Brain microvascular endothelial cell (primary cell): Measurements from ENCODE around the gene HTR2C.
A peak's percentile ranks its signal among the peaks of the same experiment; 100 is the strongest.

Source experiments
- DNase-seq: peaks from one replicate; pipeline ENCODE4 v3.0.0-alpha.2; 2020
- H3K27ac ChIP-seq: fragments of 250-450 bp; sonication (Bioruptor Pico); 2 replicates; pipeline ENCODE4 v1.5.1; 2020; ENCODE audit warnings: mild to moderate bottlenecking, moderate library complexity
- H3K27me3 ChIP-seq: fragments of 250-450 bp; sonication (Bioruptor Pico); replicated peaks from 2 replicates; pipeline ENCODE4 v1.5.1; 2020; ENCODE audit warnings: mild to moderate bottlenecking
- H3K36me3 ChIP-seq: fragments of 250-450 bp; sonication (Bioruptor Pico); replicated peaks from 2 replicates; pipeline ENCODE4 v1.5.1; 2020; ENCODE audit warnings: mild to moderate bottlenecking
- H3K4me3 ChIP-seq: 2 replicates; pipeline ENCODE4 v1.5.1; 2011; ENCODE audit warnings: low read depth, mild to moderate bottlenecking, control low read depth, low read length, moderate library complexity
- in situ Hi-C: cut with HindIII; loops from 2 replicates; pipeline ENCODE4 v1.10.0; 2017; ENCODE audit warnings: low sequenced_read_pairs, low pct_ligation_motif_present
- TF ChIP-seq, protein P1 (sequence below): IDR thresholded peaks from 2 replicates; pipeline ENCODE4 v1.5.1; 2011; ENCODE audit warnings: low read depth, mild to moderate bottlenecking, moderate library complexity, low read length, control low read depth, inconsistent platforms; ENCODE audit errors: missing control alignments

HTR2C gene

DNA sequence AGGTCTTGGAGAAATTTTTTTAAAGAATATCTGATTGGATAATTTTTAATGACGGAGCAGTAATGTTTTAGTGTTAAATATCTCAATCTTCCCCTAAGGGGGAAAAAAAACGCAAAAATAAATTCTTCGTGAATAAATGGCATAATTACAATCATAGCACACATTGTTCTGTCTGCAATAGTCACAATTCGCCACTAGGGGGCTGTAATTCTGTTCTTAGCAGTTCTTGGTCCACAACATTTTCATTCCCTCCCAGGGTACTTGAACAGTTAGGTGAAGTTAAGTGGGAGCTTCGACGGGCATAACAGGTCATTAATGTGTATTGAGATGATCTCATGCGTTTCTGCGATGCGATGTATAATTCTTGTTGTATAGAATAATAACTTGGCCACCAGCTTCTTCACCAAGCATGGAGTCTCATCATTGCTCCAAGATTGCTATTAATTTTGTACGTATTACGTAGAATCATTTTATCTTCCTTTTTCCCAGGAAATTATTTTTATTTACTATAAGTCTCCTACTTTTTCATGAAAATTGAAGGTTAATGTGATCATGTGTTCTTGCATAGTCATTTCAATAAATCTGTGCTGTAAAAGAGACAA is 27.2 kb downstream of the HTR2C start:
- H3K36me3 ChIP-seq = no peaks in the 10 kb centered on the region
- TF ChIP-seq, protein P1, sequence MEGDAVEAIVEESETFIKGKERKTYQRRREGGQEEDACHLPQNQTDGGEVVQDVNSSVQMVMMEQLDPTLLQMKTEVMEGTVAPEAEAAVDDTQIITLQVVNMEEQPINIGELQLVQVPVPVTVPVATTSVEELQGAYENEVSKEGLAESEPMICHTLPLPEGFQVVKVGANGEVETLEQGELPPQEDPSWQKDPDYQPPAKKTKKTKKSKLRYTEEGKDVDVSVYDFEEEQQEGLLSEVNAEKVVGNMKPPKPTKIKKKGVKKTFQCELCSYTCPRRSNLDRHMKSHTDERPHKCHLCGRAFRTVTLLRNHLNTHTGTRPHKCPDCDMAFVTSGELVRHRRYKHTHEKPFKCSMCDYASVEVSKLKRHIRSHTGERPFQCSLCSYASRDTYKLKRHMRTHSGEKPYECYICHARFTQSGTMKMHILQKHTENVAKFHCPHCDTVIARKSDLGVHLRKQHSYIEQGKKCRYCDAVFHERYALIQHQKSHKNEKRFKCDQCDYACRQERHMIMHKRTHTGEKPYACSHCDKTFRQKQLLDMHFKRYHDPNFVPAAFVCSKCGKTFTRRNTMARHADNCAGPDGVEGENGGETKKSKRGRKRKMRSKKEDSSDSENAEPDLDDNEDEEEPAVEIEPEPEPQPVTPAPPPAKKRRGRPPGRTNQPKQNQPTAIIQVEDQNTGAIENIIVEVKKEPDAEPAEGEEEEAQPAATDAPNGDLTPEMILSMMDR = peak; percentile 68
- no peak overlapping the region for H3K27ac ChIP-seq
- no peaks in the 10 kb centered on the region for H3K27me3 ChIP-seq
- peak; percentile 28 for DNase-seq
- in situ Hi-C loops = no loop called here
- H3K4me3 ChIP-seq = no peak overlapping the region

DNA sequence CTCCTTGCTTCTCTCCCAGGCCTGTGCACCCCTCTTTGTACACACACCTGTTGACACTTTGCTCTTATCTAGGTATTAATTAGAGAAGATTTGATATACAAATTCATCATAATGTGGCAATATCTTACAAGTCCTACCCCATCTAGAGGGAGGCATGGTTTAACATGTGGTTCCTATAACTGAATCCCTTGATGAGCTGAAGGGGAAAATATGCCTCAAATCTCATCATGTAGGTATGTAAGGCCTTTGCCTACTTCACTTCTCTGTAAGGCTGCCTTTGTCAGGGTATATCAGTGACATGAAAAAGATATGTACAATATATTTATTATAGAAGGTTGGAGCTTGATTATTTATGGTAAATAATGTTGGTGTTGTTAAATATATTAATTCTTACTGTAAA is 31.9 kb downstream of the HTR2C start:
- H3K36me3 ChIP-seq = no peaks in the 10 kb centered on the region
- H3K27ac ChIP-seq = no peak overlapping the region
- in situ Hi-C loops = no loop called here
- no peak for DNase-seq
- TF ChIP-seq, protein P1 = no peak
- H3K27me3 ChIP-seq = no peaks in the 10 kb centered on the region
- H3K4me3 ChIP-seq = no peak overlapping the region

DNA sequence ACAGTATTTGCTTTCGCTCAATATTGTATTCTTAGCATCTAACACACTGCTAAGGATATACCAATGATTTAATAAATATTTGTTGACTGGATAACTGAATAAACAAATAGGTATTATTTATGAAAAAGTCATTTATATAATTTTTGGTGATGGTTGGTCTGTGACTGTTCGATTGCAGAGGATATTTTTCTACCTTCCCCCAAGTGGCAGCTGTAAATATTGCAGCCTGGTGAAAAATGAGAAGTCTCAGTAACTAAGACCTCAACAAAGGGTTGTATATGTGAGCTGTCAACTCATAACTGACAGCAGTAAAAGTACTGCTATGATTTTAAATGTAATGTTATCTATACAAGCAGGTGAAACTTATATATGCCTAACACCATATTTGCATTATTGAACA is 36.0 kb downstream of the HTR2C start:
- TF ChIP-seq, protein P1 = peak; percentile 36
- no peak for DNase-seq
- H3K4me3 ChIP-seq = no peak overlapping the region
- no peaks in the 10 kb centered on the region for H3K27me3 ChIP-seq
- H3K27ac ChIP-seq = no peak overlapping the region
- in situ Hi-C loops = no loop called here
- H3K36me3 ChIP-seq = no peaks in the 10 kb centered on the region

DNA sequence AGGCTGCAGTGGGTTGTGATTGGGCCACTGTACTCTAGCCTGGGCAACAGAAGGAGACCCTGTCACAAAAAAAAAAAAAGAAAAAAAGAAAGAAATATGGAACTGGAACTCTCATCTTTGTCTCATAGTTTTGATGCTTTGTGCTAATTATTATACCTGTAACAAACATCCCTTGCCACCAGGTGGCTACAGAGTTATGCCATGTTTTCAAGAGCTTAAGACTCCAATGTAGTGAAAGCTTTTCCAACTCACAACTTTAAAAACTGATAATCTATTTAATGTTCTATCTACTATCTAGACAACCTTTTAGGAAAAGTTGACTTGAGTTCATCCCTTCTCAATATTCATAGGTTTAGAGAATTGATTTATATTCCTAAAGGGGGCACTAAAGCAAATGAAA is 42.4 kb downstream of the HTR2C start:
- in situ Hi-C loops = no loop called here
- TF ChIP-seq, protein P1 = peak; percentile 16
- DNase-seq = no peak
- no peaks in the 10 kb centered on the region for H3K36me3 ChIP-seq
- H3K27me3 ChIP-seq = no peaks in the 10 kb centered on the region
- H3K4me3 ChIP-seq = no peak overlapping the region
- no peak overlapping the region for H3K27ac ChIP-seq

DNA sequence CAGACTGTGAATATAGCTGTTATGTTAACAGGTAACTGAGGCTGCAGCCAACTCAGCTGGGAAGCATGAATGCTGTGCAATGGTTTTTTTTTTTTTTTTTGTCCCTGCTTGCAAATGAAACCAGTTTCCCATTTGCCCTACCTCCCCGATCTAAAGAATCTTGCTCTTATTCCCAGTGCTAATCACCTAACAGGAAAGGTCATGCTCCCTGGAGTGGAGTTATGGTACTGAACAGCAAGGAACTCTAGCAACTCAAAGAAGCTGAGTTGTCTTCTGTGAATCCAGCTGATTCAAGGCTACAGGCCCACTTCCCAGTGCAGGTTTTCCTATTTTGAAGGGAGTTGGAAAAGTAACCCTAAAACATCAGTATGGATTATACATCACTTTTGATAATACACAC is 52.1 kb downstream of the HTR2C start:
- no peaks in the 10 kb centered on the region for H3K27me3 ChIP-seq
- H3K36me3 ChIP-seq = no peaks in the 10 kb centered on the region
- no peak overlapping the region for H3K4me3 ChIP-seq
- TF ChIP-seq, protein P1 = no peak
- in situ Hi-C loops = no loop called here
- no peak for DNase-seq
- no peak overlapping the region for H3K27ac ChIP-seq

GRCh38 chrX:114650351-114650750 is 66.5 kb downstream of the HTR2C start:
- in situ Hi-C loops = no loop called here
- DNase-seq = no peak
- Histone ChIP-seq H3K27me3 (no peaks in the 10 kb centered on the region), H3K27ac (no peak overlapping the region), H3K36me3 (no peaks in the 10 kb centered on the region), H3K4me3 (no peak overlapping the region)
- TF ChIP-seq, protein P1 = no peak
